HepG2 (cell line): ENCODE measurements around the gene FBXO30. TPM values are rescaled to one million over a fixed set of nuclear protein-coding genes. Genes with fewer than 3 reads are reported as not detected.
A peak's percentile ranks its signal among the peaks of the same experiment; 100 is the strongest.

Source experiments
- ATAC-seq: fragments of 200-7000 bp; cut with Tn5 transposase; 3 replicates; pipeline ENCODE4 v1.9.1; 2020; ENCODE audit warnings: mild to moderate bottlenecking, moderate library complexity
- BruUV-seq: library from RNA; stranded (reverse); fragments of 400-500 nt; replicated peaks from 2 replicates; lab custom pipeline; 2021; lab: Mats Ljungman, UMichigan
- CTCF ChIA-PET: fragments of 300-600 bp; formaldehyde crosslinking; extraction: SDS; loops from one replicate; lab custom pipeline; 2021; ENCODE audit warnings: low total read pairs, inconsistent platforms, low intra/inter-chr PET ratio; lab: Yijun Ruan, JAX
- POLR2A ChIA-PET: fragments of 350-600 bp; sonication (Branson Sonifier 250); formaldehyde crosslinking; loops from one replicate; lab custom pipeline; 2020; ENCODE audit warnings: antibody characterized with exemption, inconsistent platforms; lab: Yijun Ruan, JAX
- DNase-seq: peaks from one replicate; pipeline ENCODE4 v3.0.0-alpha.2; 2015; ENCODE audit warnings: low spot score
- FAIRE-seq: peaks from 3 replicates; lab custom pipeline; 2011; peaks lifted over from hg19 to GRCh38; lab: Jason Lieb, UNC
- H2AFZ ChIP-seq: one replicate; pipeline ENCODE4 v1.6.1; 2011; ENCODE audit warnings: low read length, inconsistent platforms
- H3K27ac ChIP-seq: fragments of 300-600 bp; 3 replicates; pipeline ENCODE4 v1.8.0; 2011; ENCODE audit warnings: mixed run types, mild to moderate bottlenecking, mixed read lengths, low read length, inconsistent platforms; ENCODE audit not compliant: insufficient read depth; ENCODE audit errors: extremely low read length
- H3K27me3 ChIP-seq, 2 experiments: fragments of 200-600 bp in 1 of 2; 2 replicates in 1 of 2; 3 replicates in 1 of 2; pipeline versions ENCODE4 v1.6.0 to v1.8.0; 2011; ENCODE audit warnings: low read length in 2 of 2, mild to moderate bottlenecking in 2 of 2, moderate library complexity in 2 of 2, inconsistent platforms in 1 of 2; ENCODE audit not compliant: insufficient read depth in 2 of 2, control insufficient read depth in 1 of 2
- H3K36me3 ChIP-seq, 2 experiments: fragments of 200-600 bp in 1 of 2; replicated peaks in 1 of 2; 2 replicates in 1 of 2; 3 replicates in 1 of 2; pipeline versions ENCODE4 v1.5.1 to v1.8.0; 2011; ENCODE audit warnings: low read length in 2 of 2, inconsistent platforms in 1 of 2; ENCODE audit not compliant: insufficient read depth in 2 of 2, control insufficient read depth in 1 of 2
- H3K4me1 ChIP-seq: 2 replicates; pipeline ENCODE4 v1.5.1; 2012; ENCODE audit warnings: low read length, inconsistent platforms; ENCODE audit not compliant: insufficient read depth
- H3K4me2 ChIP-seq: 2 replicates; pipeline ENCODE4 v1.6.0; 2011; ENCODE audit warnings: low read depth, low read length, inconsistent platforms
- H3K4me3 ChIP-seq, 3 experiments: fragments of 200-600 bp in 1 of 3; sonication (generic), shearing (Covaris generic) in 1 of 3; replicated peaks in 1 of 3; 2 replicates each; pipeline ENCODE4 v1.5.1; 2011 to 2016; ENCODE audit warnings: low read length in 3 of 3, inconsistent platforms in 2 of 3, low read depth in 2 of 3, mild to moderate bottlenecking in 2 of 3, control low read depth in 1 of 3, mixed read lengths in 1 of 3; ENCODE audit not compliant: insufficient read depth in 1 of 3
- H3K79me2 ChIP-seq: one replicate; pipeline ENCODE4 v1.6.1; 2011; ENCODE audit warnings: low read length, inconsistent platforms; ENCODE audit not compliant: insufficient read depth
- H3K9ac ChIP-seq: 2 replicates; pipeline ENCODE4 v1.6.0; 2011; ENCODE audit warnings: mild to moderate bottlenecking, low read depth, low read length, inconsistent platforms; ENCODE audit not compliant: insufficient read depth
- H3K9me3 ChIP-seq: 2 replicates; pipeline ENCODE4 v1.5.1; 2012; ENCODE audit warnings: mild to moderate bottlenecking, low read length
- H4K20me1 ChIP-seq: 2 replicates; pipeline ENCODE4 v1.6.0; 2011; ENCODE audit warnings: inconsistent platforms, mild to moderate bottlenecking, low read length, moderate library complexity; ENCODE audit not compliant: insufficient read depth
- BCL6 ChIP-seq: IDR thresholded peaks from 2 replicates; pipeline ENCODE4 v1.6.1; 2016; ENCODE audit warnings: missing genetic modification reagents, missing compliant biosample characterization
- CC2D1A ChIP-seq: sonication (generic); formaldehyde crosslinking; IDR thresholded peaks from 2 replicates; pipeline ENCODE4 v1.8.1; 2023; ENCODE audit warnings: mild to moderate bottlenecking, missing genetic modification reagents
- CREM ChIP-seq, 2 experiments: sonication (generic) in 1 of 2; formaldehyde crosslinking in 1 of 2; IDR thresholded peaks; 2 replicates each; pipeline versions ENCODE4 v1.4.0 to v1.6.1; 2016 to 2020; ENCODE audit warnings: antibody characterized with exemption in 1 of 2, mild to moderate bottlenecking in 1 of 2, missing genetic modification reagents in 1 of 2
- ESRRA ChIP-seq: sonication (generic); formaldehyde crosslinking; IDR thresholded peaks from 2 replicates; pipeline ENCODE4 v1.5.1; 2020; ENCODE audit warnings: mild to moderate bottlenecking, low read depth, missing genetic modification reagents
- MATR3 ChIP-seq: sonication (generic); formaldehyde crosslinking; IDR thresholded peaks from 2 replicates; pipeline ENCODE4 v1.4.0; 2020; ENCODE audit warnings: missing genetic modification reagents
- MTF2 ChIP-seq: sonication (generic); formaldehyde crosslinking; IDR thresholded peaks from 2 replicates; pipeline ENCODE4 v1.5.0; 2020; ENCODE audit warnings: missing genetic modification reagents, borderline replicate concordance
- NCOA2 ChIP-seq: sonication (generic); formaldehyde crosslinking; IDR thresholded peaks from 2 replicates; pipeline ENCODE4 v1.8.0; 2022; ENCODE audit warnings: inconsistent platforms
- NR2F1 ChIP-seq, 2 experiments: fragments of 450-650 bp in 1 of 2; formaldehyde crosslinking in 1 of 2; IDR thresholded peaks; 2 replicates each; pipeline versions ENCODE4 v1.5.0 to v1.6.1; 2016 to 2020; ENCODE audit warnings: mild to moderate bottlenecking in 1 of 2, missing compliant biosample characterization in 1 of 2, missing genetic modification reagents in 1 of 2, moderate library complexity in 1 of 2
- TFDP2 ChIP-seq: sonication (generic); formaldehyde crosslinking; IDR thresholded peaks from 2 replicates; pipeline ENCODE4 v1.4.0; 2020; ENCODE audit warnings: missing genetic modification reagents
- TSC22D2 ChIP-seq: sonication (generic); formaldehyde crosslinking; IDR thresholded peaks from 2 replicates; pipeline ENCODE4 v1.5.1; 2020; ENCODE audit warnings: missing genetic modification reagents, mild to moderate bottlenecking, borderline replicate concordance
- ZBTB43 ChIP-seq: sonication (generic); formaldehyde crosslinking; conservative IDR thresholded peaks from 2 replicates; pipeline ENCODE4 v1.4.0; 2020; ENCODE audit warnings: missing genetic modification reagents
- ZIK1 ChIP-seq: sonication (generic); formaldehyde crosslinking; IDR thresholded peaks from 2 replicates; pipeline ENCODE4 v1.5.0; 2020; ENCODE audit warnings: mild to moderate bottlenecking, low read depth, missing genetic modification reagents, borderline replicate concordance
- ZNF121 ChIP-seq: sonication (generic); formaldehyde crosslinking; IDR thresholded peaks from 2 replicates; pipeline ENCODE4 v1.5.0; 2020; ENCODE audit warnings: mild to moderate bottlenecking, missing genetic modification reagents
- ZNF652 ChIP-seq: IDR thresholded peaks from 2 replicates; pipeline ENCODE4 v1.6.1; 2016; ENCODE audit warnings: low read depth, borderline replicate concordance
- ZNF710 ChIP-seq: sonication (generic); formaldehyde crosslinking; IDR thresholded peaks from 2 replicates; pipeline ENCODE4 v1.5.0; 2020; ENCODE audit warnings: mild to moderate bottlenecking, missing genetic modification reagents, borderline replicate concordance
- ZNF878 ChIP-seq: sonication (generic); formaldehyde crosslinking; IDR thresholded peaks from 2 replicates; pipeline ENCODE4 v1.8.1; 2023; ENCODE audit warnings: mild to moderate bottlenecking, missing genetic modification reagents, moderate library complexity
- WGBS: methylation state at CpG from one replicate; pipeline ENCODE4 v1.1.6; 2017; ENCODE audit warnings: low lambda C conversion rate; 5-methylcytosine and 5-hydroxymethylcytosine counted together
- in situ Hi-C: cut with HindIII; loops from 2 replicates; pipeline ENCODE4 v1.10.0; 2017; ENCODE audit warnings: low pct_unique_long_range_greater_than_20kb; ENCODE audit not compliant: extremely low pct_ligation_motif_present
- intact Hi-C: fragments of 100-400 bp; cut with micrococcal nuclease; formaldehyde crosslinking; loops from one replicate; pipeline ENCODE4 v1.10.0; 2022; ENCODE audit not compliant: unreplicated experiment
- polyA plus RNA-seq, 8 experiments: library from polyadenylated mRNA; depleted of rRNA in 3 of 8; stranded (reverse) in 7 of 8; unstranded in 1 of 8; fragments of >200 nt; fragmentation: Illumina TruSeq in 4 of 8; extraction: Trizol in 4 of 8; gene quantifications; 2 replicates each; pipeline versions ENCODE4 v1.2.1 to v1.2.3, GENCODE V29; 2011 to 2016; ENCODE audit warnings: low read depth in 4 of 8, missing spikeins in 1 of 8, mixed read lengths in 1 of 8; ENCODE audit not compliant: insufficient read depth in 1 of 8
- total RNA-seq, 5 experiments: library from RNA; depleted of rRNA; stranded (reverse); fragments of >200 nt; fragmentation: Illumina TruSeq; extraction: Trizol; gene quantifications; 2 replicates each; pipeline ENCODE4 v1.2.3, GENCODE V29; 2016; ENCODE audit warnings: low read depth in 1 of 5

FBXO30 gene
- total and polyA plus RNA-seq, 2 of the 13 experiments (the other 11 are each of a cell fraction or from before 2014, with no cell fraction given): 3.2 to 7.1 TPM

GRCh38 chr6:145823328-145823944 is 8.8 kb upstream of the FBXO30 start (continued):
- TF ChIP-seq ESRRA: no peak
- TF ChIP-seq TSC22D2 (CRISPR knock-in tag): no peak
- TF ChIP-seq MTF2 (CRISPR knock-in tag): no peak
- TF ChIP-seq ZNF121 (CRISPR knock-in tag): no peak

- no peak for FAIRE-seq
- Histone ChIP-seq H4K20me1 (no peaks in the 10 kb centered on the region), H3K4me2 (no peak overlapping the region), H3K4me3 (no peak overlapping the region), H3K27me3 (no peaks in the 10 kb centered on the region), H3K4me1 (no peaks in the 10 kb centered on the region), H3K9ac (no peak overlapping the region), H3K79me2 (no peaks in the 10 kb centered on the region), H3K36me3 (no peaks in the 10 kb centered on the region), H2AFZ (no peak overlapping the region), H3K9me3 (no peaks in the 10 kb centered on the region), H3K27ac (no peak overlapping the region)
- no peak for ATAC-seq
- in situ Hi-C loops: loop anchor here (25.0 kb wide), 1 partner anchor 1490 kb away; no protein-coding TSS in a partner anchor
- WGBS: 39% methylated on average over 2 of the region's 2 CpGs
- ChIA-PET POLR2A (no interaction called here), CTCF (no interaction called here)
- TF ChIP-seq ZNF710 (no peak), CC2D1A (no peak), NCOA2 (CRISPR knock-in tag) (no peak), MATR3 (CRISPR knock-in tag) (no peak), ZNF878 (no peak), ZIK1 (no peak), NR2F1 (CRISPR knock-in tag; IDR thresholded peaks at IDR 0.05) (no peak), ZNF652 (CRISPR knock-in tag) (peak; percentile 77; the same call in 1 of the 2 replicates), BCL6 (CRISPR knock-in tag) (peak; percentile 75), TFDP2 (CRISPR knock-in tag) (no peak), CREM (IDR thresholded peaks at IDR 0.05) (no peak), CREM (CRISPR knock-in tag; IDR thresholded peaks at IDR 0.05) (no peak), ZBTB43 (CRISPR knock-in tag) (no peak)
- DNase-seq: no peak
- no TSS peak for BruUV-seq
- intact Hi-C loops: no loop called here
These were observed 7.9 kb upstream of the FBXO30 start for GRCh38 chr6:145822456-145822855.
